CD14-positive monocyte (primary cell): ENCODE data around the gene SRD5A2. TPM values are rescaled to one million over a fixed set of nuclear protein-coding genes. Genes with fewer than 3 reads are reported as not detected.

Source experiments
- DNase-seq, 3 donors: peaks; one replicate each; pipeline ENCODE4 v3.0.0-alpha.2; 2011 to 2022
- H2AFZ ChIP-seq: 2 replicates; pipeline ENCODE4 v1.6.0; 2012; ENCODE audit warnings: mild to moderate bottlenecking, low read depth, low read length, inconsistent platforms; ENCODE audit not compliant: insufficient read depth, poor library complexity, severe bottlenecking
- H3K27ac ChIP-seq, 2 donors: 1 replicate in 1 of 2; 2 replicates in 1 of 2; pipeline ENCODE4 v1.5.1; 2012 to 2013; ENCODE audit warnings: low read length in 2 of 2, control low read depth in 1 of 2, inconsistent platforms in 1 of 2, low read depth in 1 of 2, mild to moderate bottlenecking in 1 of 2
- H3K27me3 ChIP-seq, 2 donors: one replicate each; pipeline versions ENCODE4 v1.6.0 to v1.6.1; 2011 to 2013; ENCODE audit warnings: low read length in 2 of 2; ENCODE audit not compliant: control insufficient read depth in 2 of 2, insufficient read depth in 2 of 2
- H3K36me3 ChIP-seq, 2 donors: replicated peaks in 1 of 2; 1 replicate in 1 of 2; 2 replicates in 1 of 2; pipeline versions ENCODE4 v1.5.1 to v1.6.1; 2012 to 2013; ENCODE audit warnings: low read length in 2 of 2, control low read depth in 1 of 2, inconsistent platforms in 1 of 2, mild to moderate bottlenecking in 1 of 2; ENCODE audit not compliant: insufficient read depth in 2 of 2, control insufficient read depth in 1 of 2
- H3K4me1 ChIP-seq, 2 donors: 1 replicate in 1 of 2; 2 replicates in 1 of 2; pipeline versions ENCODE4 v1.5.1 to v1.6.1; 2012 to 2013; ENCODE audit warnings: low read length in 2 of 2, control low read depth in 1 of 2, inconsistent platforms in 1 of 2, mild to moderate bottlenecking in 1 of 2, moderate library complexity in 1 of 2; ENCODE audit not compliant: insufficient read depth in 2 of 2, control insufficient read depth in 1 of 2
- H3K4me2 ChIP-seq: replicated peaks from 2 replicates; pipeline ENCODE3; 2012; ENCODE audit warnings: low read length, moderate library complexity, mild to moderate bottlenecking; ENCODE audit not compliant: poor library complexity, severe bottlenecking; ENCODE audit errors: extremely low read depth
- H3K4me3 ChIP-seq, 3 experiments: fragments of 200-600 bp in 1 of 3; sonication (generic) in 1 of 3; replicated peaks in 1 of 3; 1 replicate in 2 of 3; 2 replicates in 1 of 3; pipeline ENCODE4 v1.5.1; 2011 to 2013; ENCODE audit warnings: low read length in 3 of 3, mild to moderate bottlenecking in 3 of 3, control low read depth in 2 of 3, low read depth in 2 of 3, inconsistent platforms in 1 of 3, moderate library complexity in 1 of 3
- H3K79me2 ChIP-seq: 2 replicates; pipeline ENCODE4 v1.6.0; 2012; ENCODE audit warnings: mild to moderate bottlenecking, control low read depth, inconsistent platforms, low read length, moderate library complexity; ENCODE audit not compliant: insufficient read depth
- H3K9ac ChIP-seq: 2 replicates; pipeline ENCODE4 v1.6.0; 2017; ENCODE audit warnings: low read length, mild to moderate bottlenecking; ENCODE audit not compliant: insufficient read depth, poor library complexity, severe bottlenecking
- H3K9me3 ChIP-seq, 2 donors: replicated peaks in 1 of 2; 1 replicate in 1 of 2; 2 replicates in 1 of 2; pipeline versions ENCODE4 v1.5.1 to v1.6.1; 2012 to 2013; ENCODE audit warnings: low read length in 2 of 2, control low read depth in 1 of 2; ENCODE audit not compliant: control insufficient read depth in 1 of 2, insufficient read depth in 1 of 2
- H4K20me1 ChIP-seq: 2 replicates; pipeline ENCODE4 v1.6.0; 2012; ENCODE audit warnings: mild to moderate bottlenecking, low read length, control low read depth, moderate library complexity; ENCODE audit not compliant: insufficient read depth
- H3K27ac Mint-ChIP-seq, 7 donors: one replicate each; pipeline ENCODE4 v1.8.0; 2020; ENCODE audit warnings: mild to moderate bottlenecking in 7 of 7, mixed read lengths in 7 of 7, moderate library complexity in 6 of 7, inconsistent platforms in 2 of 7
- H3K27me3 Mint-ChIP-seq, 3 donors: one replicate each; pipeline ENCODE4 v1.8.0; 2021 to 2022; ENCODE audit warnings: low read depth in 3 of 3, mild to moderate bottlenecking in 3 of 3, mixed read lengths in 3 of 3, moderate library complexity in 3 of 3, inconsistent platforms in 1 of 3
- H3K36me3 Mint-ChIP-seq, 2 donors: one replicate each; pipeline ENCODE4 v1.8.0; 2020; ENCODE audit warnings: mixed read lengths in 2 of 2, inconsistent platforms in 1 of 2, mild to moderate bottlenecking in 1 of 2
- H3K4me1 Mint-ChIP-seq: one replicate; pipeline ENCODE4 v1.8.0; 2020; ENCODE audit warnings: mild to moderate bottlenecking, mixed read lengths
- H3K4me3 Mint-ChIP-seq, 2 donors: one replicate each; pipeline ENCODE4 v1.8.0; 2020; ENCODE audit warnings: mild to moderate bottlenecking in 2 of 2, mixed read lengths in 2 of 2, moderate library complexity in 1 of 2
- H3K9me3 Mint-ChIP-seq, 7 donors: one replicate each; pipeline ENCODE4 v1.8.0; 2020 to 2022; ENCODE audit warnings: mixed read lengths in 7 of 7, mild to moderate bottlenecking in 6 of 7, moderate library complexity in 6 of 7, inconsistent platforms in 2 of 7
- CTCF ChIP-seq: fragments of 200-600 bp; IDR thresholded peaks from one replicate; pipeline ENCODE4 v1.8.0; 2022; ENCODE audit warnings: antibody characterized with exemption, mild to moderate bottlenecking
- whole genome bisulfite sequencing: methylation state at CpG from one replicate; pipeline ENCODE4 v1.1.5; 2013; ENCODE audit warnings: missing lambda C conversion rate; ENCODE audit not compliant: insufficient coverage; 5-methylcytosine and 5-hydroxymethylcytosine counted together
- intact Hi-C, 2 donors: fragments of 100-400 bp; cut with micrococcal nuclease; formaldehyde crosslinking; loops; one replicate each; pipeline versions ENCODE4 v1.15.0 to v1.15.1; 2023
- polyA plus RNA-seq, 3 donors: library from polyadenylated mRNA; depleted of rRNA in 1 of 3; unstranded in 2 of 3; stranded (reverse) in 1 of 3; fragments of 300-500 nt in 2 of 3; fragments of >200 nt in 1 of 3; fragmentation: Illumina TruSeq in 2 of 3; gene quantifications; 1 replicate in 2 of 3; 2 replicates in 1 of 3; pipeline ENCODE4 v1.2.3, GENCODE V29; 2012 to 2021

SRD5A2 gene
- polyA plus RNA-seq, 3 donors: not detected

GRCh38 chr2:31568585-31569201 lies 12.0 kb downstream of the SRD5A2 start:
- H3K9ac ChIP-seq: no peak overlapping the region
- H3K4me2 ChIP-seq: no peak overlapping the region
- no peaks in the 10 kb centered on the region for H3K4me1 Mint-ChIP-seq
- no peak overlapping the region for H3K4me3 ChIP-seq
- intact Hi-C loops: no loop called here
- no peak overlapping the region for H3K27ac Mint-ChIP-seq
- H2AFZ ChIP-seq: no peak overlapping the region
- H3K36me3 ChIP-seq: no peaks in the 10 kb centered on the region
- H3K4me1 ChIP-seq: no peaks in the 10 kb centered on the region
- no peak overlapping the region for H3K4me3 Mint-ChIP-seq
- H3K27me3 Mint-ChIP-seq: peaks cover 2 to 8% (median 2%) of the 10 kb centered on the region in 3 donors
- H4K20me1 ChIP-seq: no peaks in the 10 kb centered on the region
- H3K27me3 ChIP-seq: no peaks in the 10 kb centered on the region
- no peaks in the 10 kb centered on the region for H3K9me3 ChIP-seq
- TF ChIP-seq CTCF: no peak
- H3K79me2 ChIP-seq: no peaks in the 10 kb centered on the region
- H3K36me3 Mint-ChIP-seq: no peaks in the 10 kb centered on the region
- no peak overlapping the region for H3K27ac ChIP-seq
- 97% methylated on average over 10 of the region's 10 CpGs for WGBS
- no peak for DNase-seq
- H3K9me3 Mint-ChIP-seq: peaks cover 0 to 9% (median 5%) of the 10 kb centered on the region in 7 donors

GRCh38 chr2:31567679-31568078 lies 13.1 kb downstream of the SRD5A2 start:
- Histone ChIP-seq H3K36me3 (no peaks in the 10 kb centered on the region), H4K20me1 (no peaks in the 10 kb centered on the region), H3K79me2 (no peaks in the 10 kb centered on the region), H3K27ac (no peak overlapping the region), H3K4me3 (no peak overlapping the region), H3K4me2 (no peak overlapping the region), H2AFZ (no peak overlapping the region), H3K4me1 (no peaks in the 10 kb centered on the region), H3K9ac (no peak overlapping the region), H3K27me3 (no peaks in the 10 kb centered on the region), H3K9me3 (no peaks in the 10 kb centered on the region)
- no peaks in the 10 kb centered on the region for H3K4me1 Mint-ChIP-seq
- no peaks in the 10 kb centered on the region for H3K36me3 Mint-ChIP-seq
- 80% methylated on average over 1 of the region's 3 CpGs for WGBS
- TF ChIP-seq CTCF: no peak
- no peak overlapping the region for H3K27ac Mint-ChIP-seq
- DNase-seq: no peak
- no peak overlapping the region for H3K4me3 Mint-ChIP-seq
- H3K9me3 Mint-ChIP-seq: peaks cover 0 to 9% (median 5%) of the 10 kb centered on the region in 7 donors
- intact Hi-C loops: no loop called here
- peaks cover 2 to 8% (median 2%) of the 10 kb centered on the region in 3 donors for H3K27me3 Mint-ChIP-seq
